Neural cell (in vitro differentiated cells): ENCODE results near the gene KRTAP9-4.

Source experiments
- CTCF ChIP-seq: fragments of 450-650 bp; IDR thresholded peaks from 2 replicates; pipeline ENCODE4 v1.5.1; 2014; ENCODE audit warnings: antibody characterized with exemption, mild to moderate bottlenecking, moderate library complexity; ENCODE audit not compliant: poor library complexity, severe bottlenecking
- EP300 ChIP-seq: fragments of 450-650 bp; conservative IDR thresholded peaks from 2 replicates; pipeline ENCODE4 v1.6.1; 2014; ENCODE audit warnings: antibody characterized with exemption, mild to moderate bottlenecking, moderate library complexity; ENCODE audit not compliant: poor library complexity, severe bottlenecking
- EZH2 ChIP-seq: fragments of 200-600, 300-800 bp; shearing (Covaris generic), sonication (generic); IDR thresholded peaks from 2 replicates; pipeline ENCODE4 v1.6.1; 2014; ENCODE audit warnings: antibody characterized with exemption, low read length, borderline replicate concordance, mild to moderate bottlenecking; ENCODE audit not compliant: insufficient read depth, poor library complexity, severe bottlenecking
- RAD21 ChIP-seq: fragments of 450-650 bp; conservative IDR thresholded peaks from 2 replicates; pipeline ENCODE4 v1.6.1; 2014; ENCODE audit warnings: antibody characterized with exemption, mild to moderate bottlenecking, moderate library complexity
- REST ChIP-seq: IDR thresholded peaks from 2 replicates; pipeline ENCODE4 v1.6.1; 2012; ENCODE audit warnings: borderline replicate concordance
- SMC3 ChIP-seq: fragments of 450-650 bp; conservative IDR thresholded peaks from 2 replicates; pipeline ENCODE4 v1.6.1; 2014; ENCODE audit warnings: antibody characterized with exemption, mild to moderate bottlenecking, moderate library complexity; ENCODE audit not compliant: poor library complexity
- TAF1 ChIP-seq: IDR thresholded peaks from 2 replicates; pipeline ENCODE4 v1.6.1; 2012; ENCODE audit warnings: low read depth

- TF ChIP-seq EP300: no peak
- TF ChIP-seq CTCF: no peak
- TF ChIP-seq EZH2: no peak
- no peak for TF ChIP-seq REST
- no peak for TF ChIP-seq TAF1
- TF ChIP-seq RAD21: no peak
- TF ChIP-seq SMC3: no peak
Measured at GRCh38 chr17:41296846-41297245, 47.4 kb downstream of the KRTAP9-4 start.
